Memory B cell (primary cell): ENCODE data around the gene TRAF7.
A peak's percentile ranks its signal among the peaks of the same experiment; 100 is the strongest.
"Not testable (repeated sequence)": the region's sequence is repeated elsewhere in the genome, so short reads cannot be mapped to it uniquely, and the experiment has no call there.

ENCODE experiments used
- ATAC-seq: fragments of 150-1000 bp; cut with Tn5 transposase; 2 replicates; pipeline ENCODE4 v1.10.0; 2021; ENCODE audit warnings: low read depth, mild to moderate bottlenecking, moderate library complexity
- DNase-seq, 2 donors: peaks; one replicate each; pipeline ENCODE4 v3.0.0; 2022; ENCODE audit warnings: low spot score in 2 of 2
- H3K27ac Mint-ChIP-seq: one replicate; pipeline ENCODE4 v1.8.0; 2022; ENCODE audit warnings: mild to moderate bottlenecking, moderate library complexity, mixed read lengths
- H3K27me3 Mint-ChIP-seq: one replicate; pipeline ENCODE4 v1.8.0; 2022; ENCODE audit warnings: mixed read lengths
- H3K36me3 Mint-ChIP-seq: one replicate; pipeline ENCODE4 v1.8.0; 2022; ENCODE audit warnings: mild to moderate bottlenecking, mixed read lengths
- H3K4me1 Mint-ChIP-seq: one replicate; pipeline ENCODE4 v1.8.0; 2022; ENCODE audit warnings: mixed read lengths
- H3K4me3 Mint-ChIP-seq: one replicate; pipeline ENCODE4 v1.8.0; 2022; ENCODE audit warnings: mild to moderate bottlenecking, moderate library complexity, mixed read lengths
- H3K9me3 Mint-ChIP-seq: one replicate; pipeline ENCODE4 v1.8.0; 2022; ENCODE audit warnings: mixed read lengths

TRAF7 gene

DNA sequence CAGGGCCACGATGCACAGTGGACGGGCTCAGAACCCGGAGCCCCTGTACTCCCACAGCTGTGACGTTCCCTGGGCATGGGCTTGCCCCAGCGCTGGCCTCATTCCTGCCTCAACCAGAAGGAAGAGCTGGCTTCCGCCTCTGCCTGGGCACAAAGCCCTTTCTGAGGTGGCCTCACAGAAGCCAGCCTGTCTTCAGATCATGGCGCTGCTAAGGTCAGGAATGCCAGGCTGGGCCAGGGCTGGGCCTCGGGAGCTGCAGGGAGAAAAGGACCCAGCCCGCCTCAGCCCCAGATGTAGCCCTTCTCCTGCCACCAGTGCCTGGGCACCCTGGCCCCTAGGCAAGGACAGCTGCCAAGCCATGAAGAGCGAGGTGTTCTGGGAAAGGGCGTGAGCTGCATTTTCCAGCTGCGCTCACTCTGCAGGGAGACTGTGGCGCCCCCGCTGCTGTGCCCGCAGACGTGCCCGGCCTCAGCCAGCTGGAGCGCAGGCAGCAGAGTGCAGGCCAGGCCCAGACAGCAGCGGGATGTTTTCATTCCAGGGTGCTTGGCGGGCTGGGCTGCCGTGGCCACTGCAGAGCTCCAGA lies 29.3 kb upstream of the TRAF7 start:
- H3K27me3 Mint-ChIP-seq, H3K36me3 Mint-ChIP-seq, DNase-seq, H3K27ac Mint-ChIP-seq, H3K9me3 Mint-ChIP-seq, ATAC-seq, H3K4me3 Mint-ChIP-seq, H3K4me1 Mint-ChIP-seq: not testable (repeated sequence)

DNA sequence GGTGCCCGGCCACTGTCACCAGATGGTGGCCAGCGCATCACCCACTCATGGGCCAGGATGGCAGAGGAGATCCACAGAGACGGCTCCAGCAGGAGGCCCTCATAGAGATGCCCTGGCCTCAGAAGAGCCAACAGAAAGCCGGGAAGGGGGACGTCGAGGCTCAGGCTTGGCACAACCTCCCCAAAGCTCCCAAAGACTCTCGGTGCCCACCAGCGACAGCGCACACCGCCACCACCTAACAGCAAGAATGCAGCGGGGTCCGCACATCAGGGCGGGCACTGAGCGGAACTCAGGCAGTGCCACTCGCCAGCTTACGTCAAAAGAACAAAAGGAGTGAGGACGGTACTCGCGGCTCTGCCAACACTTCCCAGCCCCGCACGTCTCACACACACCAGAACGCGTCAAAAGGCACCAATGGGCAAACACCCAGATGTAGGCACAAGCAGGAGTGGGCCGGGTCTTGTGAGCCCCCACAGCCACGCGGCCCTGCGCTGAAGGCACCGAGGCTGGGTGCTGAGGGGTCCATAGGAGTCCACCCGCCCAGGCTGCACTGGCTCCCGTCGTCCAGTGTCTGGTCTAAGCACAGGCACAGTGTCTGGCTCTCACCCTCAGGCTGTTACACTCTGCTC lies 28.5 kb upstream of the TRAF7 start:
- not testable (repeated sequence) for DNase-seq, H3K27me3 Mint-ChIP-seq, ATAC-seq, H3K4me1 Mint-ChIP-seq, H3K9me3 Mint-ChIP-seq, H3K36me3 Mint-ChIP-seq, H3K4me3 Mint-ChIP-seq, H3K27ac Mint-ChIP-seq

DNA sequence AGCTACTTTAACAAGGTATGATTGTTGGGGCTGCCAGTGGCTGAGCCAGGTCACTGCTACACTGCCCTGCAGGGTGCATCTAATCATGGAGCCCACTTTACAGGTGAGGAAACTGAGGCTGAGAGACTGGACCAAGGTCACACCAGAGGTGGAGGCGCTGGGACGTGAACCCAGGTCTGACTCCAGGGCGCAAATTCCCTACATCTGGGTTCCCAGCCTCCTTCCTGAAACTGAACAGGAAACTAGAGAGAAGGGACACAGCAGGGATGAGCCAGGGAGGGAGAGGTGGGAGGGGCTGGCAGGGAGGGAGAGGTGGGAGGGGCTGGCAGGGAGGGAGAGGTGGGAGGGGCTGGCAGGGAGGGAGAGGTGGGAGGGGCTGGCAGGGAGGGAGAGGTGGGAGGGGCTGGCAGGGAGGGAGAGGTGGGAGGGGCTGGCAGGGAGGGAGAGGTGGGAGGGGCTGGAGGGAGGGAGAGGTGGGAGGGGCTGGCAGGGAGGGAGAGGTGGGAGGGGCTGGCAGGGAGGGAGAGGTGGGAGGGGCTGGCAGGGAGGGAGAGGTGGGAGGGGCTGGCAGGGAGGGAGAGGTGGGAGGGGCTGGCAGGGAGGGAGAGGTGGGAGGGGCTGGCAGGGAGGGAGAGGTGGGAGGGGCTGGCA lies 27.8 kb upstream of the TRAF7 start:
- peak overlapping the region; percentile 37 for H3K4me3 Mint-ChIP-seq
- not testable (repeated sequence) for H3K36me3 Mint-ChIP-seq, H3K27ac Mint-ChIP-seq, H3K27me3 Mint-ChIP-seq, DNase-seq, H3K4me1 Mint-ChIP-seq, H3K9me3 Mint-ChIP-seq, ATAC-seq

DNA sequence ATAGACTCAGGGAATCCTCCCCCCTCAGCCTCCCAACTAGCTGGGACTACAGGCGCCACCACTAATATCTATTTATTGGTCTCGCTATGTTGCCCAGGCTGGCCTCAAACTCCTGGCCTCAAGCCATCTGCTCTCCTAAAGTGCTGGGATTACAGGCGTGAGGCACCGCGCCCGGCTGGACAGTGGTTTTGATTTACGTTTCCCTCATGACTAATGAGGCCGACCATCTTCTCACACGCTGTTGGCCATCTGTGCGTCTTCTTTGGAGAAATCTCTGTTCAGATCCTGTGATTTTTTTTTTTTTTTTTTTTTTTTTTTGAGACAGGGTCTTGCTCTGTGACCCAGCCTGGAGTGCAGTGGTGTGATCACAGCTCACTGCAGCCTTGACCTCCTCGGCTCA lies 26.3 kb upstream of the TRAF7 start:
- not testable (repeated sequence) for H3K4me1 Mint-ChIP-seq, H3K4me3 Mint-ChIP-seq, ATAC-seq, DNase-seq, H3K9me3 Mint-ChIP-seq, H3K27ac Mint-ChIP-seq, H3K36me3 Mint-ChIP-seq, H3K27me3 Mint-ChIP-seq

DNA sequence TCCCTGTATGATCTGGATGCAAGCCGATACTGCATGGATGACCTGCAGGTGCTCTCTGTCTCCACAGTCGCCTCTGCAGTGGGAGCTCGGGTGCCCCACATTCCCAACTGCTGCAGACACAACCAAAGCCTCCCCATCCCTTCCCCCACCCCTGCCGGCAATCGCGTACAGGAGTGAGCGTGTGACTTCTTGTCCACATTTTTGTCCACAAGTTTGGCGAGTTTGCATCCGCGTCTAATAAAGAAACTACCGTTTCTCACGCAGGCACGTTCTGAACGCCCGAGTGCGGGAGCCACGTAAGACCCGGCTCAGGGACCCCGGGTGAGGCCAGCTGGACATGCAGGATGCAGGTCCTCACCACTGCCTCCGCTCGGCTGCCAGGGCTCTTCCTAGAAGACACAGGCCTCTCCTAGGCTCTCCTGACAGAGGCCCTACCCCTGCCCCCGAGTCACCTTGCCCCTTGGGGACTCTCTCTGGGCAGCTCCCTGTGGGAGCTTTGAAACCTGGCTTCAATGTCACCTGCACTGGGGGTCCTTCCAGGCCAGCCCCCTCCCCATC lies 25.6 kb upstream of the TRAF7 start:
- not testable (repeated sequence) for H3K27ac Mint-ChIP-seq, H3K27me3 Mint-ChIP-seq, ATAC-seq, H3K4me3 Mint-ChIP-seq, H3K9me3 Mint-ChIP-seq, DNase-seq, H3K36me3 Mint-ChIP-seq
- peaks cover 11% of the 10 kb centered on the region for H3K4me1 Mint-ChIP-seq

DNA sequence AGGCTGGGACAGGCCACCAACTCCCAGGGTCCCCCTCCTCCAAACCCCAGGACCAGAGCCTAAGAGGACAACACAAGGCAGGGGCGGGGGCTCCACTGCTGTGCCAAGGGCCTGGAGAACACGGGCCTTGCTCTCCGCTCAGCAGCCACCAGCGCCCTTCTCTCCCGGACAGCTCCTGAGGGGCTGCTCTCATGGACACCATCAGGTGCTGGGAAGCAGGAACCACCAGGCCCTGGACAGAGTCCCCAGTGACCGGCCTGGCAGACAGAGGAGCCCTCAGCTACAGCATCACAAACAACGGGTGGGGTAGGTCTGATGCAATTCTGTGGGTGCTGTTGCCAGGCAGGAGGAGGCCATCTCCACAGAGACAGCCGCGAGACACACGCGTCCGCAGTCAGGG lies 21.8 kb upstream of the TRAF7 start:
- H3K27ac Mint-ChIP-seq, H3K9me3 Mint-ChIP-seq, DNase-seq, H3K36me3 Mint-ChIP-seq, H3K4me3 Mint-ChIP-seq, H3K4me1 Mint-ChIP-seq, H3K27me3 Mint-ChIP-seq, ATAC-seq: not testable (repeated sequence)

DNA sequence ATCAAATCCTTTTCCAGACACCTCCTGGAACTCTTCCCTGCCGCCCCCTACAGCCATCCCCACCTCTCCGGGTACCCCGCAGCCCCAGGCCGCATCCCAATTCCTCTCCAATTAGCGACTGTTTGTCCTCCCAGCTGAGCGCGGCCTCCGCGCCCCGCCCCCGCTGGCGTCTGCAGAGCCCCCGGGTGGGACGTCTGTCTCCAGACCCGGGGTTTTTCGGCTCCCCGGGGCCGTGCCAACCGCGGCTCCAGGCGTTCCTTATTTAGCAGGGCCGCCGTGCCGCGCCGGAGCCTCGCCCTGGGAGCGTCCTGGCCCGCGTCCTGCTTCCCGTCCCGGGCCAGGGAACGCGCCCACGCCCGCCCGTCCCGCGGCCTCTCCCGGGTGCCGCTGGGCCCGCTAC lies 20.5 kb upstream of the TRAF7 start:
- not testable (repeated sequence) for H3K9me3 Mint-ChIP-seq, H3K4me1 Mint-ChIP-seq, ATAC-seq, H3K36me3 Mint-ChIP-seq, DNase-seq, H3K27ac Mint-ChIP-seq, H3K27me3 Mint-ChIP-seq
- H3K4me3 Mint-ChIP-seq = peak overlapping the region; percentile 81

DNA sequence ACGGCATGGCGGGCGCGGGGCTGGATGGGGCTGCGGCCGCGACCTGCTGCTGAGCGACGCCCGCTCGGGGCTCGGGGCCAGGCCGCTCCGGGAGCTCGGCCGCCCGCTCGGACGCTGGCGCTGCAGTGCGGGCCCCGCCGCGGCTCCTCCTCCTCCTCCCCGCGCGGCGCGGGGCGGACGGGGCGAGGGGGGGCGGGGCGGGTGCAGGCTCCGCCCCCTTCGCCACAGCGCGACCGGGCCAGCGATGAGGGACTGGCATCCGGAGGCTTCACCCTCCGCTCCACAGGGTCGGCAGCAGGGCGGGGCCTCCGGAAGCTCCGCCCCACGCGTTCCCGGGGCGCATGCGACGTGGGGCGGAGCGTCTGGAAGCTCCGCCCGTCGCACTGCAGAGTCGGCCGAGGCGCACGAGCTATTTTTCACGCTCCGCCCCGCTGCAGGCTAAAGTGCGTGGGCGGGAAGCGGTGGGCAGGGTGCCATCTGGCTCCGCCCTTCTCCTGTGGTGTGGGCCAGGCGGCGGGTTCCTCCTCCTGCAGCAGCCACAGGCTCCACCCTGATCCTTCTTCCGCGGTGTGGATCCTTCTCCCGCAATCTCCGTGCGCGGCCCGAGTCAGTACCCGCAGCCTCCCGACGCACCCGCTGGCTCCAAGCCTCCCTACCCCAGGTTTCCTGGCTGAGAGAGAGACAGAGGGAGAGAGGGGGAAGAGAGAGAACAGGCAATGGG lies 19.7 kb upstream of the TRAF7 start, which contains the start of gene PKD1:
Gene PKD1 (minus strand): TSS at position 129 of the 721 bp plus-strand sequence. CDS start 209 bp downstream, outside the sequence.
- not testable (repeated sequence) for H3K36me3 Mint-ChIP-seq, H3K4me1 Mint-ChIP-seq, H3K9me3 Mint-ChIP-seq, H3K27me3 Mint-ChIP-seq
- DNase-seq (peak; percentile 100), ATAC-seq (peak; percentile 77)
- H3K27ac Mint-ChIP-seq = peak within 1 kb of the TSS; percentile 82
- H3K4me3 Mint-ChIP-seq = peak within 1 kb of the TSS; percentile 92

DNA sequence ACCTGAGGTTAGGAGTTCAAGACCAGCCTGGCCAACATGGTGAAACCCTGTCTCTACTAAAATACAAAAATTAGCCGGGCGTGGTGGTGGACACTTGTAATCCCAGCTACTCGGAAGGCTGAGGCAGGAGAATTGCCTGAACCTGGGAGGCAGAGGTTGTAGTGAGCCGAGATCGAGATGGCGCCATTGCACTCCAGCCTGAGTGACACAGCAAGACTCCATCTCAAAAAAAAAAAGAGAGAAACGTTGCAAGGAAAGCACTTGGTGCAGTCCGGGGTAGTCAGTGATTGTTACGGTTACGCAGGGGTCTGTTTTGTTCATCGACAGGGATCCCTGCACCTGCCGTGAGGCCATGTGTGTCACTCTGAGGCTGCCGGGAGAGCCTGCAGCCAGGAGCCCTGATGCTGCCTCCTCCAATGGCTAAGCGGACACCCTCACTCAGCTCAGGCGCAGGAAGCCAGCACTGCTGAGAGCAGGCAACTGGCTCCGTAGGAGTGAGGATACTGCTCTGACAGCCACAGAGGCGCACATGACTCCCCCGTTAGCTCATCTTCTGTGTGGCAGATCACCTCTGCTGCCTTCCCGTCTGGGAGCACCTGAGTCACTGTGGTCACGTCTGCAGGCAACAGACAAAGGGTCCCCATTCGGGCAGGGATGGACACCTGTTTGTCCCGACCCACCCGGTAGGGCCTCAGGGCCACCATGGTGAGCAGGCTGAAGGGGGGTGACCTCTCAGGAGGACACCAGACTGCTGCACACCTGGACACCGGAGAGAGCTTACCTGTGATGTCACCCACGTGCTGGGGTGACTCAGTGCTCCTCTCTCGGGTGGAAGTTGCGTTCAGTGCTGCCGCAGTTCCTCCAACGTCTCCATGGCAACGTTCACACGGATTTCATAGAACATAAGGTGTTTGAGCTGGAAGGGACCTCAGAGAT lies 12.4 kb upstream of the TRAF7 start:
- ATAC-seq (no peak), DNase-seq (no peak)
- Mint-ChIP-seq H3K27me3 (no peaks in the 10 kb centered on the region), H3K9me3 (no peaks in the 10 kb centered on the region), H3K36me3 (no peaks in the 10 kb centered on the region), H3K27ac (no peak overlapping the region), H3K4me1 (peaks cover 2% of the 10 kb centered on the region), H3K4me3 (no peak overlapping the region)

DNA sequence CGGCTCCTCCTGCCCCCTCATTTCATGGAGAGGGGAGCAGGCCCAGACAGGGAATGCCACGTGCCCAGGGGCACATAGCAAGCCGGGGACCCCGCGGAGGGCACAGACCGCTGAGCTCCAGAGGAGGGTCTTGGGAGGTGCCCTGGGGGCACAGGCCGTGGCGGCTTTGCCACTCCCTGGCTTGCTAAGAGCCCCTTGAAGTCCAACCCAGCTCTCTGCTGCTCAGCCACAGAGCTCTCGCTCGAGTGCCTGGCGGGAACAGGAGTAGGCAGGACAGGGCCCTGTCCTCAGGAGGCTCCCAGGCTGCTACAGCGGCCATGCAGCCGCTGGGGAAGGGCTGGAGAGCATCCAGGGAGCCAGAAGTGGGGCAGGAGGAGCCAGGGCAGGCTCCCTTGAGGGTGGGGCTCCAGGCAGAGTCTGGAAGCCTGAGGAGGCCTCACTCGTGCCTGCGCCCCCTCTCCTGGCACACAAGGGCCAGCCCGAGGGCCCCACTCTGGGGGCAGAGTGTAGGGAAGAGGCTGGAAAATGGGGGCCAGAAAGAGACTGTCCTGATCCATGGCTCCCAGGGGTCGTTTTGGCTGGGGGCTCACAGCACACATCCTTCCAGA lies 11.6 kb upstream of the TRAF7 start:
- DNase-seq (no peak), ATAC-seq (no peak)
- Mint-ChIP-seq H3K36me3 (no peaks in the 10 kb centered on the region), H3K4me1 (peaks cover 2% of the 10 kb centered on the region), H3K27ac (no peak overlapping the region), H3K27me3 (no peaks in the 10 kb centered on the region), H3K9me3 (no peaks in the 10 kb centered on the region), H3K4me3 (no peak overlapping the region)

DNA sequence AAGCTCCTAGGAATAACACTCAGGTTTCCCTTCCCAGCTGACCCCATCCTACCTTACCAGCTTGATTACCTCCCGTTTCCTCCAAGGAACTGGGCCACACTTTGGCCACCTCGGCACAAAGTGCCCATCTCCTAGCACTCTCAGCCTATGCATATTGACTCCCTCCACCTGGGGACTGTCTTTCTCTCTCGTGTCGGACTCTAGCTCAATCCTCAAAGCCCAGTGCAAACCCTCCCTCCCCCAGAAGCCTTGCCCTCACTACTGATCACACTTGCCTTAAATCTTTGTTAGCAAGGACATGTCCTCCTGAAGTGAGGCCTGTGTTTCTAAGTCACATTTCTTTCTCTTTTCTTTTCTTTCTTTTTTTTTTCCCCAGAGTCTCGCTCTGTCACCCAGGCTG lies 9.7 kb upstream of the TRAF7 start:
- no peaks in the 10 kb centered on the region for H3K9me3 Mint-ChIP-seq
- H3K27ac Mint-ChIP-seq = no peak overlapping the region
- no peak for ATAC-seq
- no peaks in the 10 kb centered on the region for H3K36me3 Mint-ChIP-seq
- no peak for DNase-seq
- H3K27me3 Mint-ChIP-seq = no peaks in the 10 kb centered on the region
- H3K4me1 Mint-ChIP-seq = peaks cover 10% of the 10 kb centered on the region
- H3K4me3 Mint-ChIP-seq = no peak overlapping the region

DNA sequence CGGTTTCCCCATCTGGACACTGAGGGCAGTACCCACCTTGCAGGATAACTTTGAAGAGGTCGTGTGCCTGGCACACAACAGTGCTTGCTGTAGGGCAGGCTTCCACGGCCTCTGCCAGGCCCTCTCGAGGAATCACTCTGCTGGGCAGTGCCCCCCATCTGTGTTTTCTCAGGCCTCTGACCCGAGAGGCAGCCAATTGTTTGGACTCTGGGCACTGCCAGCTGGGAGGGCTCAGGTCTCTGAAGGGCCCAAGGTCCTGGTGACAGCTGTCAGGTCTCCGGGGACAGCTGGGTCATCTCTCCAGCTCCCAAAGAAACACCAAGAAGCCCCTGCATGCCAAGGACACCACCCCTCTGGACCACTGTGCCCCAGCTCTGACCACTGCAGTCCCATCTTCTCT lies 8.2 kb upstream of the TRAF7 start:
- H3K27me3 Mint-ChIP-seq = no peaks in the 10 kb centered on the region
- peak overlapping the region; percentile 67 for H3K4me3 Mint-ChIP-seq
- H3K36me3 Mint-ChIP-seq = peaks cover 3% of the 10 kb centered on the region
- H3K4me1 Mint-ChIP-seq = peaks cover 16% of the 10 kb centered on the region
- ATAC-seq (no peak), DNase-seq (no peak)
- H3K27ac Mint-ChIP-seq = no peak overlapping the region
- no peaks in the 10 kb centered on the region for H3K9me3 Mint-ChIP-seq
